ENCODE measurements around the gene RETREG2. TPM values are rescaled to one million over a fixed set of nuclear protein-coding genes. Genes with fewer than 3 reads are reported as not detected.
A peak's percentile ranks its signal among the peaks of the same experiment; 100 is the strongest.
"Not testable (repeated sequence)": the region's sequence is repeated elsewhere in the genome, so short reads cannot be mapped to it uniquely, and the experiment has no call there.

The RETREG2 gene
- total RNA-seq, 2 donors from 2014 or later = 122 to 138 TPM

- intact Hi-C loops (cut with DNase I, micrococcal nuclease) = no loop called here
- DNase-seq (no peak), ATAC-seq (no peak)
These were observed 2.9 kb downstream of the RETREG2 start for GRCh38 chr2:219180961-219181360.

GRCh38 chr2:219181531-219181930 lies 3.5 kb downstream of the RETREG2 start:
- ATAC-seq = no peak
- intact Hi-C loops (cut with DNase I, micrococcal nuclease) = no loop called here
- DNase-seq = no peak

DNA sequence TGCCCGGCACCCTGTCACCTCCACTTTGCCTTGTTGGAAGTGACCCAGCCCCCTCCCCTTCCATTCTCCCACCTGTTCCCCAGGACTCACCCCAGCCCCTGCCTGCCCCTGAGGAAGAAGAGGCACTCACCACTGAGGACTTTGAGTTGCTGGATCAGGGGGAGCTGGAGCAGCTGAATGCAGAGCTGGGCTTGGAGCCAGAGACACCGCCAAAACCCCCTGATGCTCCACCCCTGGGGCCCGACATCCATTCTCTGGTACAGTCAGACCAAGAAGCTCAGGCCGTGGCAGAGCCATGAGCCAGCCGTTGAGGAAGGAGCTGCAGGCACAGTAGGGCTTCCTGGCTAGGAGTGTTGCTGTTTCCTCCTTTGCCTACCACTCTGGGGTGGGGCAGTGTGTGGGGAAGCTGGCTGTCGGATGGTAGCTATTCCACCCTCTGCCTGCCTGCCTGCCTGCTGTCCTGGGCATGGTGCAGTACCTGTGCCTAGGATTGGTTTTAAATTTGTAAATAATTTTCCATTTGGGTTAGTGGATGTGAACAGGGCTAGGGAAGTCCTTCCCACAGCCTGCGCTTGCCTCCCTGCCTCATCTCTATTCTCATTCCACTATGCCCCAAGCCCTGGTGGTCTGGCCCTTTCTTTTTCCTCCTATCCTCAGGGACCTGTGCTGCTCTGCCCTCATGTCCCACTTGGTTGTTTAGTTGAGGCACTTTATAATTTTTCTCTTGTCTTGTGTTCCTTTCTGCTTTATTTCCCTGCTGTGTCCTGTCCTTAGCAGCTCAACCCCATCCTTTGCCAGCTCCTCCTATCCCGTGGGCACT lies 4.5 kb downstream of the RETREG2 start:
- peak; percentile 50 for ATAC-seq
- intact Hi-C loops (cut with DNase I, micrococcal nuclease) = no loop called here
- peak; percentile 28 to 46 for DNase-seq

DNA sequence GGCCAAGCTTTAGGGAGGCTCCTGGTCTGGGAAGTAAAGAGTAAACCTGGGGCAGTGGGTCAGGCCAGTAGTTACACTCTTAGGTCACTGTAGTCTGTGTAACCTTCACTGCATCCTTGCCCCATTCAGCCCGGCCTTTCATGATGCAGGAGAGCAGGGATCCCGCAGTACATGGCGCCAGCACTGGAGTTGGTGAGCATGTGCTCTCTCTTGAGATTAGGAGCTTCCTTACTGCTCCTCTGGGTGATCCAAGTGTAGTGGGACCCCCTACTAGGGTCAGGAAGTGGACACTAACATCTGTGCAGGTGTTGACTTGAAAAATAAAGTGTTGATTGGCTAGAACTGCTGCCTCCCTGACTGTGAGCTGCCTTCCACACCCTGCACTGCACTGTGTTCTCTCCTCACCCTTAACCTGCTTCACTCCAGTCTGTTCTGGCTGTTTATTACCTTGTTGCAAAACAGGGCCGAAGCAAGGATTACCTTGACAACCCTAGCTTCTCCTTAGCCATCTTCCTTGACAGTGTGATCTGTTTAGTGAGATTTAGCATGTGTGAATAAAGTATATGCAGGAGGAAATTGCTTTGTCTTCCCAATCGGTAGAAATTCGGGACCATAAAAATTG lies 5.2 kb downstream of the RETREG2 start:
- DNase-seq (no peak), ATAC-seq (peak; percentile 84)
- intact Hi-C loops (cut with DNase I, micrococcal nuclease) = no loop called here

DNA sequence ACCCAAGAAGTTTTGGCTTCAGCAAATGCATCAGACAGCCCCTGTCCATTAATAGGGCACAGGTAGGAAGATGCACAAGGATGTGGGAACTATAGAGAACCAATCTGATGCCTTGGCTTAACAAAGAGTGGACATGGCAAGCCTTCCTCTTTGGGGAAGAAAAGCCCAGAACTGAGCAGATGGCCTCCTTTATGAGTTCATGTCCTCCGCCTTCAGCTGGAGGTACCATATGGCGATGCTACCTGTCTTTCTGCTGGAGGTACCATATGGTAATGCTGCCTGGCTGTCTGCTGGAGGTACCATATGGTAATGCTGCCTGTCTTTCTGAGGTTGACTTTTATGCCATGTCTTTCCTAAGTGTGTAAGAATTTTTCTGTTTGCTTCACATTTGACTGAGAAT lies 6.0 kb downstream of the RETREG2 start:
- no peak for DNase-seq

GRCh38 chr2:219186754-219187456 lies 8.8 kb downstream of the RETREG2 start:
- DNase-seq (no peak), ATAC-seq (no peak)
- intact Hi-C loops (cut with DNase I, micrococcal nuclease) = no loop called here

More for the DNA sequence above, 6.0 kb downstream of the RETREG2 start:
- intact Hi-C loops (cut with DNase I, micrococcal nuclease) = no loop called here
- ATAC-seq = no peak

DNA sequence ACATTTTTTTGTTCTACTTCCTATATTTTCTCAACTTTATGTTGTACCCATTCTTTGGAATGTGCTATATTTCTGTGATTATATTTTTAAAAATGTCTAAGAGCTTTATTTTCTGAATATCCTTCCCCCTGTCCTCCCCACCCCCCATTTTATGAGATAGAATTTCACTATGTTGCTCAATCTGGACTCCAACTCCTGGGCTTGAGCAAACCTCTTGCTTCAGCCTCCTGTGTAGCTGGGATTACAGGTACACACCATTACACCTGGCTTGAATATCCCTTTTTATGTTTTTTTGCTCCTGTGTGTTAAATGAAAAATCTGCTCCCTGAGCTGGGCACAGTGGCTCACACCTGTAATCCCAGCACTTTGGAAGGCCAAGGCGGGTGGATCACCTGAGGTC lies 19.3 kb downstream of the RETREG2 start:
- DNase-seq = no peak
- ATAC-seq = no peak
- intact Hi-C loops (cut with DNase I, micrococcal nuclease) = no loop called here

GRCh38 chr2:219198974-219199373 lies 20.9 kb downstream of the RETREG2 start:
- no peak for ATAC-seq
- DNase-seq = no peak

GRCh38 chr2:219199470-219200211 lies 21.6 kb downstream of the RETREG2 start:
- intact Hi-C loops (cut with DNase I, micrococcal nuclease) = no loop called here
- ATAC-seq (no peak), DNase-seq (no peak)

More at GRCh38 chr2:219198974-219199373, 20.9 kb downstream of the RETREG2 start:
- intact Hi-C loops (cut with DNase I, micrococcal nuclease) = no loop called here

- ATAC-seq; DNase-seq; intact Hi-C loops (cut with DNase I, micrococcal nuclease): not testable (repeated sequence)
These were observed 22.6 kb downstream of the RETREG2 start for GRCh38 chr2:219200502-219201326.

GRCh38 chr2:219201331-219201730 lies 23.3 kb downstream of the RETREG2 start:
- DNase-seq; ATAC-seq; intact Hi-C loops (cut with DNase I, micrococcal nuclease): not testable (repeated sequence)

DNA sequence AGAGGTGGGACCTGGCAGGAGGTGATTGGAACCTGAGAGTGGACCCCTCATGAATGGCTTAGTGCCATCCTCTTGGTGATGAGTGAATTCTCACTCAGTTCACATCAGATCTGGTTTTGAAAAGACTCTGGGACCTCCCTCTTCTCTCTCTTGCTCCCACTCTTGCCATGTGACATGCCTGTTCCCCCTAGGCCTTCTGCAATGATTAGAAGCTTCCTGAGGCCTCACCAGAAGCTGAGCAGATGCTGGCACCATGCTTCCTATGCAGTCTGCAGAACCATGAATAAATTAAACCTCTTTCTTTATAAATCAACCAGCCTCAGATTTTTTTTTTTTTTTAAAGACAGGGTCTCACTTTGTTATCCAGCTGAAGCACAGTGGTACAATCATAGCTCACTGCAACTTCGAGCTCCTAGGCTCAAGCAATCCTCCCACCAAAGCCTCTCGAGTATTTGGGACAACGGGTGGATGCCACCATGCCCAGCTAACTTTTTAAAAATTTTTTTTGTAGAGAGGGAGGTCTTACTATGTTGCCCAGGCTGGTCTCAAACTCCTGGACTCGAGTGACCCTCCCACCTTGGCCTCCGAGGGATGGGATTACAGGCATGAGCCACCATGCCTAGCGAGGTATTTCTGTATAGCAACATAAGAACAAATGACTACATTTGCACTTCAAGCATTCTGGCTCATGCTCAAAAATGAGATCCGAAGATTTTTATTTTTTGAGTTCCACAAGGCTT lies 26.5 kb downstream of the RETREG2 start:
- DNase-seq (no peak), ATAC-seq (no peak)
- intact Hi-C loops (cut with DNase I, micrococcal nuclease) = no loop called here

GRCh38 chr2:219205165-219205538 lies 27.1 kb downstream of the RETREG2 start:
- no peak for ATAC-seq
- intact Hi-C loops (cut with DNase I, micrococcal nuclease) = no loop called here
- no peak for DNase-seq

DNA sequence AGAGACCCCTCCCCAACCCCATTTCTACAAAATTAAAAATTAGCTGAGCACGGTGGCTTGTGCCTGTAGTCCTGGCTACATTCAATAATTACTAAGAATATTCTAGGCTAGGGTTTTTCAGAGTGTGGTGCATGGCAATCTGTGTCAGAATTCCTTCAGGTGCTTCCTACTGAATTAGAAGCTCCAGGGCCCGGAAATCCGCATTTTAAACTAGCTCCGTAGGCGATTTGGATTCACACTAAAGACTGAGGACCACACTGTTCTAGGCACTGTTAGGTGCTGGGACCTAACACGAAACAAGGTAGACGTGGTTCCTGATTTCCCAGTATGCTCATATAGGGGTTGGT lies 27.9 kb downstream of the RETREG2 start:
- no peak for ATAC-seq
- intact Hi-C loops (cut with DNase I, micrococcal nuclease) = no loop called here
- no peak for DNase-seq

DNA sequence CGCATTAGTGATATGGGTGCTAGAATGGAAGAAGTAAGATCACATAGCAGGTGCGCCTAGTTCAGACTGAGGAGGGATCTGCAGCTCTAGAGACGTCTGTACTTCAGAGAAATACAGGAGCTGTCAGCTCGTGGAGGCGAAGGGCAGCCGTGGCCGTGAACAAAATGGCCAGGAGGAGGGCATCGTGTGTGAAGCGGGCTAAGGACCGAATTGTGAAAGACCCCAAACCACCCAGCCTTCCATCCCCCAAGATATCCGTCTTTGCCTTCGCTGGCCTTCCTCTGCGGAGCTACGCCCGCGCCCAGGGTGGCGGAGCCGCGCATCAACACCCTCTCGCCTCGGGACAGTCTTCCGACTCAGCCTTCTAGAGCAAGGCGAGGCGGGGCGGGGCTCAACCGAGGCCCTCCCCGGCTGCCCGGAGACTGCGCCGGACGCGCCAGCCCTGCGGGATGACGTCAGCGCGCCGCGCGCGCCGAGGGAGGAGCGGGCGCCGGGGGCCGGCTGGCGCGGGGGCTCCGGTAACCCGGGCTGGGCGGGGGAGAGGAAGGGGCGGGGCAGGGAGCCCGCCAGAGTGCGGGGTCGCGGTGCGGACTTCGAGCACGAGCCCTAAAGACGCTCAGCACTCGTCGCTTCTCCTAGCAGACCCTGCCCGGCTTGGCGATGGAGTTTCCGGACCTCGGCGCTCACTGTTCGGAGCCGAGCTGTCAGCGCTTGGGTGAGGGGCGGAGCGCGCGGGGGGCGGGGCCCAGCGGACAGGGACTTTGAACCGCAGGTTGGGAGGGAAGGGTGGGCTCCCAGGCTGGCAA lies 28.5 kb downstream of the RETREG2 start, which contains the start of gene ZFAND2B:
Gene ZFAND2B (plus strand): TSS at position 455 of the 806 bp plus-strand sequence. CDS start 206 bp downstream, at position 661.
- peak; percentile 94 to 97 for DNase-seq
- intact Hi-C loops (cut with DNase I, micrococcal nuclease) = no loop called here
- peak; percentile 95 for ATAC-seq

- intact Hi-C loops (cut with DNase I, micrococcal nuclease) = no loop called here
- no peak for DNase-seq
- no peak for ATAC-seq
These were observed 29.2 kb downstream of the RETREG2 start for GRCh38 chr2:219207134-219207883.
